HEK293 (cell line): ENCODE results near the gene EVC.

Experiments
- SALL2 ChIP-seq: fragments of 450-650 bp; formaldehyde crosslinking; IDR thresholded peaks from 2 replicates; pipeline ENCODE4 v1.5.0; 2017; ENCODE audit warnings: missing biosample characterization, mild to moderate bottlenecking, missing genetic modification characterization, borderline replicate concordance
- ZNF114 ChIP-seq: fragments of 450-650 bp; formaldehyde crosslinking; IDR thresholded peaks from 2 replicates; pipeline ENCODE4 v1.5.0; 2017; ENCODE audit warnings: missing biosample characterization, missing genetic modification characterization
- ZNF23 ChIP-seq: fragments of 450-650 bp; formaldehyde crosslinking; IDR thresholded peaks from 2 replicates; pipeline ENCODE4 v1.5.1; 2016; ENCODE audit warnings: missing biosample characterization, missing genetic modification characterization, borderline replicate concordance
- ZNF239 ChIP-seq: fragments of 450-650 bp; formaldehyde crosslinking; IDR thresholded peaks from 2 replicates; pipeline ENCODE4 v1.5.1; 2016; ENCODE audit warnings: missing biosample characterization, missing genetic modification characterization
- TF ChIP-seq, protein P1 (sequence below): fragments of 450-650 bp; formaldehyde crosslinking; IDR thresholded peaks from 2 replicates; pipeline ENCODE4 v1.5.1; 2016; ENCODE audit warnings: missing biosample characterization, missing genetic modification characterization
- TF ChIP-seq, protein P2 (sequence below): fragments of 450-650 bp; formaldehyde crosslinking; IDR thresholded peaks from 2 replicates; pipeline ENCODE4 v1.5.1; 2016; ENCODE audit warnings: missing biosample characterization, missing genetic modification characterization, low read depth

DNA sequence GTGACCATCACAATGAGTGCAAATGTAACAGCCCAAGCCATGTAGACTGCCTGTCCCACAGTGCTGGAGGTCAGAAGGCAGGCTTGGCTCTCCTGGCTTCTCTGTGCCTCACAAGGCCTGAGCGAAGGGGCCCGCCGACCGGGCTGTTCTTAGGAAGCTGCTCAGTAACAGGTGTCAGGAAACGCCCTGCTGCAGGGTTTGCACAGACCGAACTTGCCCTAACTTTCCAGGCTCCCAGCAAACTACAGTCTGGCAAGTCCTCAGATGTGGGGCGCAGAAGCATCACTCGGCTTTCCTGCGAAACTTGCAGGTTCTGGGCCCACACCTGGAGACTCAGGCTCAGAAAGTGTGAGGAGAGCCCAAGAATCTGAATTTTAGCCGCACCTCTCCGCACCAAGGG is 94.3 kb downstream of the EVC start:
- TF ChIP-seq, protein P1, sequence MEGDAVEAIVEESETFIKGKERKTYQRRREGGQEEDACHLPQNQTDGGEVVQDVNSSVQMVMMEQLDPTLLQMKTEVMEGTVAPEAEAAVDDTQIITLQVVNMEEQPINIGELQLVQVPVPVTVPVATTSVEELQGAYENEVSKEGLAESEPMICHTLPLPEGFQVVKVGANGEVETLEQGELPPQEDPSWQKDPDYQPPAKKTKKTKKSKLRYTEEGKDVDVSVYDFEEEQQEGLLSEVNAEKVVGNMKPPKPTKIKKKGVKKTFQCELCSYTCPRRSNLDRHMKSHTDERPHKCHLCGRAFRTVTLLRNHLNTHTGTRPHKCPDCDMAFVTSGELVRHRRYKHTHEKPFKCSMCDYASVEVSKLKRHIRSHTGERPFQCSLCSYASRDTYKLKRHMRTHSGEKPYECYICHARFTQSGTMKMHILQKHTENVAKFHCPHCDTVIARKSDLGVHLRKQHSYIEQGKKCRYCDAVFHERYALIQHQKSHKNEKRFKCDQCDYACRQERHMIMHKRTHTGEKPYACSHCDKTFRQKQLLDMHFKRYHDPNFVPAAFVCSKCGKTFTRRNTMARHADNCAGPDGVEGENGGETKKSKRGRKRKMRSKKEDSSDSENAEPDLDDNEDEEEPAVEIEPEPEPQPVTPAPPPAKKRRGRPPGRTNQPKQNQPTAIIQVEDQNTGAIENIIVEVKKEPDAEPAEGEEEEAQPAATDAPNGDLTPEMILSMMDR (tag by site-specific recombination): no peak
- TF ChIP-seq SALL2 (tag by site-specific recombination) (no peak), ZNF23 (no peak), ZNF239 (tag by site-specific recombination) (no peak), ZNF114 (no peak)
- TF ChIP-seq, protein P2, sequence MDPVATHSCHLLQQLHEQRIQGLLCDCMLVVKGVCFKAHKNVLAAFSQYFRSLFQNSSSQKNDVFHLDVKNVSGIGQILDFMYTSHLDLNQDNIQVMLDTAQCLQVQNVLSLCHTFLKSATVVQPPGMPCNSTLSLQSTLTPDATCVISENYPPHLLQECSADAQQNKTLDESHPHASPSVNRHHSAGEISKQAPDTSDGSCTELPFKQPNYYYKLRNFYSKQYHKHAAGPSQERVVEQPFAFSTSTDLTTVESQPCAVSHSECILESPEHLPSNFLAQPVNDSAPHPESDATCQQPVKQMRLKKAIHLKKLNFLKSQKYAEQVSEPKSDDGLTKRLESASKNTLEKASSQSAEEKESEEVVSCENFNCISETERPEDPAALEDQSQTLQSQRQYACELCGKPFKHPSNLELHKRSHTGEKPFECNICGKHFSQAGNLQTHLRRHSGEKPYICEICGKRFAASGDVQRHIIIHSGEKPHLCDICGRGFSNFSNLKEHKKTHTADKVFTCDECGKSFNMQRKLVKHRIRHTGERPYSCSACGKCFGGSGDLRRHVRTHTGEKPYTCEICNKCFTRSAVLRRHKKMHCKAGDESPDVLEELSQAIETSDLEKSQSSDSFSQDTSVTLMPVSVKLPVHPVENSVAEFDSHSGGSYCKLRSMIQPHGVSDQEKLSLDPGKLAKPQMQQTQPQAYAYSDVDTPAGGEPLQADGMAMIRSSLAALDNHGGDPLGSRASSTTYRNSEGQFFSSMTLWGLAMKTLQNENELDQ (tag by site-specific recombination): no peak
